Esophagus squamous epithelium (tissue), 4 donors: ENCODE data around the gene TRIM47.

Experiments
- POLR2A ChIP-seq, 4 donors: fragments of 450-650 bp; IDR thresholded peaks; one replicate each; pipeline ENCODE4 v1.6.1; 2017; ENCODE audit warnings: antibody characterized with exemption in 4 of 4, mild to moderate bottlenecking in 4 of 4, moderate library complexity in 3 of 4
- TF ChIP-seq, protein P1 (sequence below), 6 experiments: fragments of 450-650 bp in 4 of 6; fragments of 200-600 bp in 2 of 6; sonication (generic) in 2 of 6; IDR thresholded peaks; one replicate each; pipeline ENCODE4 v1.5.1; 2016 to 2019; ENCODE audit warnings: antibody characterized with exemption in 6 of 6, mild to moderate bottlenecking in 4 of 6, moderate library complexity in 4 of 6

DNA sequence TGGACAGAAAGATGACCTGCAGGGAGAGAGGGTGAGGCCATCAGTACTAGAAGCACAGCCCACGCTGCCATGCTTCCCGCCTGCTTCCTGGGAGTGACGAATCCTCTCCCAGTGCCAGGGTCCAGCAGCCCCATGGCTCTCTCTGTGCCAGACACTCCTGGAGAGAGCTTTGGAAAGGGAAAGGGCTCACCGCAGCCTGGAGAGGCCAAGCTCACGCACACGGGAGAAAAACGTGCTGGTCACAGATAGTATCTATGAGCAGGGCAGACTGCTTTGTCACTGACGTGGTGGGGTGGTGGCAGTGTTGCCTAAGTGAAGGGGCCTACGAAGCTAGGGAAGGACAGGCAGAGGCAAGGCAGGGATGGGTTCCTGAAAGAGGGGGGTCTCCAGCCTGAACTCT, 28.7 kb downstream of the TRIM47 start:
- TF ChIP-seq, protein P1, sequence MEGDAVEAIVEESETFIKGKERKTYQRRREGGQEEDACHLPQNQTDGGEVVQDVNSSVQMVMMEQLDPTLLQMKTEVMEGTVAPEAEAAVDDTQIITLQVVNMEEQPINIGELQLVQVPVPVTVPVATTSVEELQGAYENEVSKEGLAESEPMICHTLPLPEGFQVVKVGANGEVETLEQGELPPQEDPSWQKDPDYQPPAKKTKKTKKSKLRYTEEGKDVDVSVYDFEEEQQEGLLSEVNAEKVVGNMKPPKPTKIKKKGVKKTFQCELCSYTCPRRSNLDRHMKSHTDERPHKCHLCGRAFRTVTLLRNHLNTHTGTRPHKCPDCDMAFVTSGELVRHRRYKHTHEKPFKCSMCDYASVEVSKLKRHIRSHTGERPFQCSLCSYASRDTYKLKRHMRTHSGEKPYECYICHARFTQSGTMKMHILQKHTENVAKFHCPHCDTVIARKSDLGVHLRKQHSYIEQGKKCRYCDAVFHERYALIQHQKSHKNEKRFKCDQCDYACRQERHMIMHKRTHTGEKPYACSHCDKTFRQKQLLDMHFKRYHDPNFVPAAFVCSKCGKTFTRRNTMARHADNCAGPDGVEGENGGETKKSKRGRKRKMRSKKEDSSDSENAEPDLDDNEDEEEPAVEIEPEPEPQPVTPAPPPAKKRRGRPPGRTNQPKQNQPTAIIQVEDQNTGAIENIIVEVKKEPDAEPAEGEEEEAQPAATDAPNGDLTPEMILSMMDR (IDR thresholded peaks at IDR 0.05): no peak
- TF ChIP-seq POLR2A (IDR thresholded peaks at IDR 0.05): no peak
